IMR-90 (cell line): Measurements from ENCODE around the gene NCLN. TPM values are rescaled to one million over a fixed set of nuclear protein-coding genes. Genes with fewer than 3 reads are reported as not detected.

Experiments
- ATAC-seq: fragments of 200-7000 bp; cut with Tn5 transposase; 2 replicates; pipeline ENCODE4 v1.9.1; 2020; ENCODE audit warnings: low read depth, mild to moderate bottlenecking, moderate library complexity
- BruUV-seq: library from RNA; stranded (reverse); fragments of 400-500 nt; replicated peaks from 2 replicates; lab custom pipeline; 2021; lab: Mats Ljungman, UMichigan
- CTCF ChIA-PET: fragments of 300-600 bp; formaldehyde crosslinking; extraction: SDS; loops from one replicate; lab custom pipeline; 2021; ENCODE audit warnings: antibody characterized with exemption; lab: Yijun Ruan, JAX
- POLR2A ChIA-PET: fragments of 300-600 bp; sonication (Branson Sonifier 250); formaldehyde crosslinking; loops from one replicate; lab custom pipeline; 2022; ENCODE audit warnings: antibody characterized with exemption; ENCODE audit not compliant: unreplicated experiment; lab: Charles Lee
- DNase-seq: peaks from one replicate; pipeline ENCODE4 v3.0.0; 2013
- H2AFZ ChIP-seq: replicated peaks from 2 replicates; pipeline ENCODE3; 2013; ENCODE audit warnings: low read length, mild to moderate bottlenecking; ENCODE audit not compliant: poor library complexity
- H2AK5ac ChIP-seq: 2 replicates; pipeline ENCODE4 v1.6.1; 2013; ENCODE audit warnings: low read depth, low read length, inconsistent platforms
- H2AK9ac ChIP-seq: replicated peaks from 2 replicates; pipeline ENCODE3; 2013; ENCODE audit warnings: mild to moderate bottlenecking, low read depth, low read length, moderate library complexity; ENCODE audit not compliant: poor library complexity
- H2BK120ac ChIP-seq: 2 replicates; pipeline ENCODE4 v1.6.1; 2013; ENCODE audit warnings: low read depth, low read length, inconsistent platforms
- H2BK15ac ChIP-seq: 3 replicates; pipeline ENCODE4 v1.6.1; 2013; ENCODE audit warnings: low read depth, low read length, inconsistent platforms
- H2BK20ac ChIP-seq: 2 replicates; pipeline ENCODE4 v1.6.1; 2013; ENCODE audit warnings: low read depth, mild to moderate bottlenecking, inconsistent platforms, low read length, moderate library complexity
- H2BK5ac ChIP-seq: 2 replicates; pipeline ENCODE4 v1.6.1; 2013; ENCODE audit warnings: mild to moderate bottlenecking, low read depth, low read length, inconsistent platforms; ENCODE audit not compliant: poor library complexity, severe bottlenecking
- H3K14ac ChIP-seq: replicated peaks from 2 replicates; pipeline ENCODE4 v1.6.1; 2013; ENCODE audit warnings: low read depth, low read length, inconsistent platforms
- H3K18ac ChIP-seq: 2 replicates; pipeline ENCODE4 v1.6.1; 2013; ENCODE audit warnings: low read depth, low read length, control low read depth
- H3K23ac ChIP-seq: 2 replicates; pipeline ENCODE4 v1.6.1; 2013; ENCODE audit warnings: low read depth, low read length, inconsistent platforms
- H3K27ac ChIP-seq: 2 replicates; pipeline ENCODE4 v1.5.1; 2013; ENCODE audit warnings: mild to moderate bottlenecking, control low read depth, low read length; ENCODE audit not compliant: insufficient read depth
- H3K27me3 ChIP-seq: 2 replicates; pipeline ENCODE4 v1.6.1; 2013; ENCODE audit warnings: low read length; ENCODE audit not compliant: control insufficient read depth, insufficient read depth
- H3K36me3 ChIP-seq: 2 replicates; pipeline ENCODE4 v1.6.1; 2013; ENCODE audit warnings: low read length, mixed read lengths; ENCODE audit not compliant: control insufficient read depth, insufficient read depth
- H3K4ac ChIP-seq: 2 replicates; pipeline ENCODE4 v1.6.1; 2013; ENCODE audit warnings: low read depth, low read length, inconsistent platforms
- H3K4me1 ChIP-seq: 2 replicates; pipeline ENCODE4 v1.6.1; 2013; ENCODE audit warnings: low read length, mixed read lengths; ENCODE audit not compliant: control insufficient read depth, insufficient read depth
- H3K4me2 ChIP-seq: 2 replicates; pipeline ENCODE4 v1.6.1; 2013; ENCODE audit warnings: low read depth, mild to moderate bottlenecking, control low read depth, low read length, moderate library complexity
- H3K4me3 ChIP-seq: 2 replicates; pipeline ENCODE4 v1.5.1; 2013; ENCODE audit warnings: low read depth, mild to moderate bottlenecking, control low read depth, low read length, moderate library complexity; ENCODE audit not compliant: insufficient read depth
- H3K56ac ChIP-seq: 2 replicates; pipeline ENCODE4 v1.6.1; 2013; ENCODE audit warnings: low read length, inconsistent platforms; ENCODE audit not compliant: insufficient read depth; ENCODE audit errors: extremely low read depth
- H3K79me1 ChIP-seq, 2 experiments: 2 replicates each; pipeline ENCODE4 v1.6.1; 2013; ENCODE audit warnings: low read length in 2 of 2, inconsistent platforms in 1 of 2, low read depth in 1 of 2
- H3K9ac ChIP-seq: 2 replicates; pipeline ENCODE4 v1.6.1; 2013; ENCODE audit warnings: low read depth, low read length, control low read depth
- H3K9me1 ChIP-seq: 2 replicates; pipeline ENCODE4 v1.6.1; 2013; ENCODE audit warnings: low read length, inconsistent platforms; ENCODE audit not compliant: insufficient read depth
- H3K9me3 ChIP-seq: 2 replicates; pipeline ENCODE4 v1.6.1; 2013; ENCODE audit warnings: low read length; ENCODE audit not compliant: control insufficient read depth, insufficient read depth
- H4K20me1 ChIP-seq: 2 replicates; pipeline ENCODE4 v1.6.1; 2013; ENCODE audit warnings: low read length, inconsistent platforms; ENCODE audit not compliant: insufficient read depth
- H4K5ac ChIP-seq: 2 replicates; pipeline ENCODE4 v1.6.1; 2013; ENCODE audit warnings: mild to moderate bottlenecking, low read depth, low read length, control low read depth
- H4K8ac ChIP-seq, 2 experiments: 2 replicates each; pipeline ENCODE4 v1.6.1; 2013; ENCODE audit warnings: low read depth in 2 of 2, low read length in 2 of 2, control low read depth in 1 of 2, inconsistent platforms in 1 of 2
- H4K91ac ChIP-seq: 2 replicates; pipeline ENCODE4 v1.6.1; 2013; ENCODE audit warnings: low read depth, low read length, inconsistent platforms; ENCODE audit not compliant: insufficient read depth
- CEBPB ChIP-seq: IDR thresholded peaks from 2 replicates; pipeline ENCODE4 v1.6.1; 2012; ENCODE audit warnings: low read depth, low read length, improper control_type of control experiment
- CHD1 ChIP-seq: IDR thresholded peaks from 2 replicates; pipeline ENCODE4 v1.6.1; 2012; ENCODE audit warnings: low read depth, low read length, improper control_type of control experiment
- FOS ChIP-seq: fragments of 150-350 bp; IDR thresholded peaks from 2 replicates; pipeline ENCODE4 v1.6.1; 2016; ENCODE audit warnings: low read depth, low read length
- MAFK ChIP-seq: IDR thresholded peaks from 2 replicates; pipeline ENCODE4 v1.6.1; 2012; ENCODE audit warnings: low read depth, low read length, improper control_type of control experiment
- MAZ ChIP-seq: IDR thresholded peaks from 2 replicates; pipeline ENCODE4 v1.6.1; 2012; ENCODE audit warnings: low read depth, mild to moderate bottlenecking, low read length, improper control_type of control experiment, moderate library complexity, borderline replicate concordance
- MXI1 ChIP-seq: IDR thresholded peaks from 2 replicates; pipeline ENCODE4 v1.6.1; 2012; ENCODE audit warnings: low read depth, mild to moderate bottlenecking, low read length, moderate library complexity, borderline replicate concordance
- NFE2L2 ChIP-seq: fragments of 150-350 bp; IDR thresholded peaks from 2 replicates; pipeline ENCODE4 v1.6.1; 2016; ENCODE audit warnings: low read depth, mild to moderate bottlenecking, low read length
- POLR2A ChIP-seq: IDR thresholded peaks from 2 replicates; pipeline ENCODE4 v1.6.1; 2012; ENCODE audit warnings: mild to moderate bottlenecking, low read depth, low read length
- RAD21 ChIP-seq: IDR thresholded peaks from 2 replicates; pipeline ENCODE4 v1.6.1; 2012; ENCODE audit warnings: low read length, improper control_type of control experiment
- SMC3 ChIP-seq: fragments of 150-350 bp; IDR thresholded peaks from 2 replicates; pipeline ENCODE4 v1.6.1; 2016; ENCODE audit warnings: low read depth, mild to moderate bottlenecking, antibody characterized with exemption, low read length, moderate library complexity
- USF2 ChIP-seq: fragments of 150-350 bp; IDR thresholded peaks from 2 replicates; pipeline ENCODE4 v1.6.1; 2017; ENCODE audit warnings: mild to moderate bottlenecking, antibody characterized with exemption, low read length, low read depth
- WGBS, 2 experiments: methylation state at CpG; one replicate each; pipeline versions ENCODE4 v1.1.5 to v1.1.7; 2013; ENCODE audit warnings: missing lambda C conversion rate in 2 of 2; ENCODE audit not compliant: insufficient read length in 1 of 2; ENCODE audit errors: extremely low coverage in 2 of 2; 5-methylcytosine and 5-hydroxymethylcytosine counted together
- dilution Hi-C: fragments of 300-500 bp; cut with HindIII; formaldehyde crosslinking; loops from one replicate; pipeline ENCODE4 v1.14.3; 2018; ENCODE audit warnings: low sequenced_read_pairs; ENCODE audit not compliant: unreplicated experiment
- in situ Hi-C: fragments of 300-500 bp; cut with MboI; formaldehyde crosslinking; loops from 3 replicates; pipeline ENCODE4 v1.14.3; 2019; ENCODE audit warnings: low sequenced_read_pairs, inconsistent platforms, mixed read lengths
- intact Hi-C: fragments of 100-400 bp; cut with micrococcal nuclease; formaldehyde crosslinking; loops from 2 replicates; pipeline ENCODE4 v1.10.0; 2022
- polyA plus RNA-seq, 3 experiments: library from polyadenylated mRNA; depleted of rRNA; stranded (reverse); fragments of >200 nt; gene quantifications; 2 replicates each; pipeline ENCODE4 v1.2.3, GENCODE V29; 2012; ENCODE audit warnings: low replicate concordance in 1 of 3
- total RNA-seq: library from RNA; depleted of rRNA; stranded (reverse); fragments of >200 nt; gene quantifications from 2 replicates; pipeline ENCODE4 v1.2.3, GENCODE V29; 2012
- TF ChIP-seq, protein P1 (sequence below): fragments of 150-350 bp; IDR thresholded peaks from 2 replicates; pipeline ENCODE4 v1.6.1; 2016; ENCODE audit warnings: low read depth, mild to moderate bottlenecking, low read length, moderate library complexity, borderline replicate concordance

NCLN gene
- total and polyA plus RNA-seq, 2 of the 4 experiments (the other 2 are of a cell fraction): 32.8 to 90.8 TPM

- dilution Hi-C loops: no loop called here
- H3K36me3 ChIP-seq: no peaks in the 10 kb centered on the region
- H4K91ac ChIP-seq: no peak overlapping the region
- no peak overlapping the region for H3K14ac ChIP-seq
- H3K9ac ChIP-seq: no peak overlapping the region
- H3K4me1 ChIP-seq: peaks cover 4% of the 10 kb centered on the region; the same call in 1 of the 2 replicates
- WGBS, 2 experiments: 73% methylated on average over 10 of the region's 14 CpGs; no CpG with 5 or more reads in 1 of the 2 experiments
- H3K56ac ChIP-seq: no peak overlapping the region
- H3K27ac ChIP-seq: no peak overlapping the region
- H2AK9ac ChIP-seq: no peak overlapping the region
- peak overlapping the region; percentile 64; the same call in 1 of the 3 replicates for H2BK15ac ChIP-seq
- peak overlapping the region; percentile 52 for H2AK5ac ChIP-seq
- H2BK5ac ChIP-seq: no peak overlapping the region
- peak overlapping the region; percentile 34; the same call in 1 of the 2 replicates for H3K4ac ChIP-seq
- no peaks in the 10 kb centered on the region for H3K9me3 ChIP-seq
- intact Hi-C loops: no loop called here
- H2BK20ac ChIP-seq: no peak overlapping the region
- H3K4me3 ChIP-seq: no peak overlapping the region
- H3K79me1 ChIP-seq: peaks cover 0 to 17% of the 10 kb centered on the region in 2 experiments; a peak in 2 of 4 replicates
- H2AFZ ChIP-seq: peak overlapping the region; percentile 69
- in situ Hi-C loops: no loop called here
- H4K5ac ChIP-seq: no peak overlapping the region
- H3K9me1 ChIP-seq: peaks cover 19% of the 10 kb centered on the region
- no TSS peak for BruUV-seq
- H4K20me1 ChIP-seq: no peaks in the 10 kb centered on the region
- ChIA-PET POLR2A (no interaction called here), CTCF (no interaction called here)
- H4K8ac ChIP-seq: no peak overlapping the region
- H2BK120ac ChIP-seq: peak overlapping the region; percentile 66; the same call in 1 of the 2 replicates
- DNase-seq: no peak
- no peak overlapping the region for H3K18ac ChIP-seq
- H3K27me3 ChIP-seq: no peaks in the 10 kb centered on the region
- H3K23ac ChIP-seq: no peak overlapping the region
- ATAC-seq: no peak
- TF ChIP-seq MAZ (no peak), FOS (no peak), NFE2L2 (no peak), SMC3 (no peak), RAD21 (no peak), CEBPB (no peak), CHD1 (no peak), USF2 (no peak), MAFK (no peak), MXI1 (no peak), POLR2A (no peak)
- TF ChIP-seq, protein P1, sequence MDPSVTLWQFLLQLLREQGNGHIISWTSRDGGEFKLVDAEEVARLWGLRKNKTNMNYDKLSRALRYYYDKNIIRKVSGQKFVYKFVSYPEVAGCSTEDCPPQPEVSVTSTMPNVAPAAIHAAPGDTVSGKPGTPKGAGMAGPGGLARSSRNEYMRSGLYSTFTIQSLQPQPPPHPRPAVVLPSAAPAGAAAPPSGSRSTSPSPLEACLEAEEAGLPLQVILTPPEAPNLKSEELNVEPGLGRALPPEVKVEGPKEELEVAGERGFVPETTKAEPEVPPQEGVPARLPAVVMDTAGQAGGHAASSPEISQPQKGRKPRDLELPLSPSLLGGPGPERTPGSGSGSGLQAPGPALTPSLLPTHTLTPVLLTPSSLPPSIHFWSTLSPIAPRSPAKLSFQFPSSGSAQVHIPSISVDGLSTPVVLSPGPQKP: no peak
- H3K4me2 ChIP-seq: no peak overlapping the region
Observed at GRCh38 chr19:3151563-3152418, 33.9 kb upstream of the NCLN start.
